ENCODE results near the gene RDX. TPM values are rescaled to one million over a fixed set of nuclear protein-coding genes. Genes with fewer than 3 reads are reported as not detected.

RDX gene
- total and polyA plus RNA-seq, 10 of the 15 experiments (the other 5 are each of a cell fraction or from before 2014, with no cell fraction given): 24.6 to 62.2 (median 47.8) TPM

DNA sequence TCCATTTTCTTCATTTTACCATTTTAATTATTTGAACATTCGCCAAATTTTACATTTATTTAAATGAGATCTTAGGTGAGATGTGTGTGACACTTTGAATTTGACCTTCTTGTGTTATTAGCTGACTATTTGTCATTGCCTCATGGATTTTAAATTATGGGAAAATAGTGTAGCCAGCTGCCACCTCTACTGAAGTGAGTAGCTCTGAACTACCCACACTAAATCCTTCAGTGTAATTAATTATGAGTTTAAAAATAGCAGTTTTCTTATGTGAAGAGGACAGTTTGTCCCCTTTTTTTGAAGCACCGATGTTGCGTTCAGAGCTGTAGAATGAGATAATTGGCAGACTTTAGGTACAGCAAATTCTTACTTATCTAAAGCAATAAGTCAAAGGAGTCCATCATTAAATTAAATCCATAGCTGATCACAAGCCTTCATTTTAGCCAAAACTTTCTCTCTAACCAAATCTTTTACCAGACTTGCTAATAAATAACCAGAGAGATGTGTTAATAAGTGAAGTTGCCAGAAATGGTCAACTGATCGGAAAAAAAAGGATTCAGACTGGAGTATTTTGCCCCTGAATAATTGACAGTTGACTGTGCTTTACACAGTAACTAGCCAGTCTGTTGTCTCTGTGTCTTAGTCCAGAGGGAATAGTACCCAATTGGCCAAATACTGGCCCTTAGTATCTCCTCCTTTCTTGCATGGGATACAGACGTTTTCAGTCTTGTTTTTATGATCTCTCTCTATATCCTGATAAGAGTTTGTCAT, 128.2 kb downstream of the RDX start:
- SMC1A ChIA-PET (ENCODE audit: uncharacterized antibody, unreplicated experiment): interaction anchor here (1.0 kb wide), 1 partner anchor 315 kb away, joined by 4 read pairs; no protein-coding TSS in a partner anchor
- RAD21 ChIA-PET (ENCODE audit: unreplicated experiment): interaction anchor here (0.6 to 1.6 kb wide), 2 partner anchors 12 to 208 kb away, joined by 3 to 4 read pairs; no protein-coding TSS in a partner anchor
- Histone ChIP-seq H3K36me3 (ENCODE audit: control insufficient read depth in 2 of 2, insufficient read depth in 2 of 2, low read length in 1 of 2) (peaks cover 3 to 9% of the 10 kb centered on the region in 2 experiments; a peak in 3 of 4 replicates), H3K27ac (ENCODE audit: control insufficient read depth, insufficient read depth) (no peak overlapping the region), H3K79me2 (ENCODE audit: control insufficient read depth, insufficient read depth, low read length) (no peaks in the 10 kb centered on the region), H3K4me1 (ENCODE audit: control insufficient read depth, insufficient read depth, low read length) (no peaks in the 10 kb centered on the region), H3K4me3 (no peak overlapping the region), H3K9me3 (replicated peaks; ENCODE audit: control insufficient read depth, insufficient read depth, low read length) (no peaks in the 10 kb centered on the region), H3K4me2 (ENCODE audit: control insufficient read depth, insufficient read depth) (no peak overlapping the region), H3K27me3 (replicated peaks in 1 of 2; ENCODE audit: control insufficient read depth in 2 of 2, insufficient read depth in 2 of 2, low read length in 1 of 2) (no peaks in the 10 kb centered on the region), H2AFZ (ENCODE audit: control insufficient read depth, low read depth, low read length) (no peak overlapping the region), H4K20me1 (ENCODE audit: control insufficient read depth, insufficient read depth) (peaks cover 2% of the 10 kb centered on the region; the same call in 1 of the 2 replicates), H3K9ac (ENCODE audit: control insufficient read depth, insufficient read depth, low read length) (no peak overlapping the region)
- DNase-seq (ENCODE audit: low read depth, low spot score) (no peak), ATAC-seq (no peak), FAIRE-seq (no peak)
- no TSS peak for BruUV-seq (replicated peaks)
- intact Hi-C loops (cut with micrococcal nuclease; ENCODE audit: unreplicated experiment): no loop called here
- TF ChIP-seq, protein P1, sequence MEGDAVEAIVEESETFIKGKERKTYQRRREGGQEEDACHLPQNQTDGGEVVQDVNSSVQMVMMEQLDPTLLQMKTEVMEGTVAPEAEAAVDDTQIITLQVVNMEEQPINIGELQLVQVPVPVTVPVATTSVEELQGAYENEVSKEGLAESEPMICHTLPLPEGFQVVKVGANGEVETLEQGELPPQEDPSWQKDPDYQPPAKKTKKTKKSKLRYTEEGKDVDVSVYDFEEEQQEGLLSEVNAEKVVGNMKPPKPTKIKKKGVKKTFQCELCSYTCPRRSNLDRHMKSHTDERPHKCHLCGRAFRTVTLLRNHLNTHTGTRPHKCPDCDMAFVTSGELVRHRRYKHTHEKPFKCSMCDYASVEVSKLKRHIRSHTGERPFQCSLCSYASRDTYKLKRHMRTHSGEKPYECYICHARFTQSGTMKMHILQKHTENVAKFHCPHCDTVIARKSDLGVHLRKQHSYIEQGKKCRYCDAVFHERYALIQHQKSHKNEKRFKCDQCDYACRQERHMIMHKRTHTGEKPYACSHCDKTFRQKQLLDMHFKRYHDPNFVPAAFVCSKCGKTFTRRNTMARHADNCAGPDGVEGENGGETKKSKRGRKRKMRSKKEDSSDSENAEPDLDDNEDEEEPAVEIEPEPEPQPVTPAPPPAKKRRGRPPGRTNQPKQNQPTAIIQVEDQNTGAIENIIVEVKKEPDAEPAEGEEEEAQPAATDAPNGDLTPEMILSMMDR (IDR thresholded peaks at IDR 0.05 in 2 of 3, conservative IDR thresholded peaks at IDR 0.05 in 1 of 3; ENCODE audit: control insufficient read depth in 2 of 3, extremely low read depth in 1 of 3, insufficient read depth in 1 of 3, low read depth in 3 of 3, low read length in 3 of 3): no peak
- TF ChIP-seq, protein P2, sequence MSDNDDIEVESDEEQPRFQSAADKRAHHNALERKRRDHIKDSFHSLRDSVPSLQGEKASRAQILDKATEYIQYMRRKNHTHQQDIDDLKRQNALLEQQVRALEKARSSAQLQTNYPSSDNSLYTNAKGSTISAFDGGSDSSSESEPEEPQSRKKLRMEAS (IDR thresholded peaks at IDR 0.05; ENCODE audit: low read depth, low read length): no peak
- TF ChIP-seq ZNF274 (IDR thresholded peaks at IDR 0.05; ENCODE audit: insufficient read depth, insufficient read length) (no peak), STAT1 (conservative IDR thresholded peaks at IDR 0.05) (no peak), NRF1 (conservative IDR thresholded peaks at IDR 0.05; ENCODE audit: low read depth, low read length) (no peak), ESRRA (IDR thresholded peaks at IDR 0.05; ENCODE audit: low read length) (no peak), ATF7 (IDR thresholded peaks at IDR 0.05; ENCODE audit: low read depth) (no peak), HDGF (IDR thresholded peaks at IDR 0.05) (no peak), SMAD5 (IDR thresholded peaks at IDR 0.05; ENCODE audit: low read depth) (no peak), ZNF622 (IDR thresholded peaks at IDR 0.05) (no peak), LARP7 (IDR thresholded peaks at IDR 0.05) (no peak), SREBF1 (IDR thresholded peaks at IDR 0.05; ENCODE audit: low read length) (no peak), NFYA (IDR thresholded peaks at IDR 0.05; ENCODE audit: borderline replicate concordance, low read depth, low read length) (no peak)
- TF ChIP-seq, protein P3, sequence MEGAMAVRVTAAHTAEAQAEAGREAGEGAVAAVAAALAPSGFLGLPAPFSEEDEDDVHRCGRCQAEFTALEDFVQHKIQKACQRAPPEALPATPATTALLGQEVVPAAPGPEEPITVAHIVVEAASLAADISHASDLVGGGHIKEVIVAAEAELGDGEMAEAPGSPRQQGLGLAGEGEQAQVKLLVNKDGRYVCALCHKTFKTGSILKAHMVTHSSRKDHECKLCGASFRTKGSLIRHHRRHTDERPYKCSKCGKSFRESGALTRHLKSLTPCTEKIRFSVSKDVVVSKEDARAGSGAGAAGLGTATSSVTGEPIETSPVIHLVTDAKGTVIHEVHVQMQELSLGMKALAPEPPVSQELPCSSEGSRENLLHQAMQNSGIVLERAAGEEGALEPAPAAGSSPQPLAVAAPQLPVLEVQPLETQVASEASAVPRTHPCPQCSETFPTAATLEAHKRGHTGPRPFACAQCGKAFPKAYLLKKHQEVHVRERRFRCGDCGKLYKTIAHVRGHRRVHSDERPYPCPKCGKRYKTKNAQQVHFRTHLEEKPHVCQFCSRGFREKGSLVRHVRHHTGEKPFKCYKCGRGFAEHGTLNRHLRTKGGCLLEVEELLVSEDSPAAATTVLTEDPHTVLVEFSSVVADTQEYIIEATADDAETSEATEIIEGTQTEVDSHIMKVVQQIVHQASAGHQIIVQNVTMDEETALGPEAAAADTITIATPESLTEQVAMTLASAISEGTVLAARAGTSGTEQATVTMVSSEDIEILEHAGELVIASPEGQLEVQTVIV (IDR thresholded peaks at IDR 0.05; ENCODE audit: borderline replicate concordance, partially characterized antibody): no peak
- TF ChIP-seq, protein P4, sequence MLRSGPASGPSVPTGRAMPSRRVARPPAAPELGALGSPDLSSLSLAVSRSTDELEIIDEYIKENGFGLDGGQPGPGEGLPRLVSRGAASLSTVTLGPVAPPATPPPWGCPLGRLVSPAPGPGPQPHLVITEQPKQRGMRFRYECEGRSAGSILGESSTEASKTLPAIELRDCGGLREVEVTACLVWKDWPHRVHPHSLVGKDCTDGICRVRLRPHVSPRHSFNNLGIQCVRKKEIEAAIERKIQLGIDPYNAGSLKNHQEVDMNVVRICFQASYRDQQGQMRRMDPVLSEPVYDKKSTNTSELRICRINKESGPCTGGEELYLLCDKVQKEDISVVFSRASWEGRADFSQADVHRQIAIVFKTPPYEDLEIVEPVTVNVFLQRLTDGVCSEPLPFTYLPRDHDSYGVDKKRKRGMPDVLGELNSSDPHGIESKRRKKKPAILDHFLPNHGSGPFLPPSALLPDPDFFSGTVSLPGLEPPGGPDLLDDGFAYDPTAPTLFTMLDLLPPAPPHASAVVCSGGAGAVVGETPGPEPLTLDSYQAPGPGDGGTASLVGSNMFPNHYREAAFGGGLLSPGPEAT (IDR thresholded peaks at IDR 0.05; ENCODE audit: low read depth): no peak
- in situ Hi-C loops (cut with MboI): no loop called here
- CTCF ChIA-PET: interaction anchor here (0.7 to 1.3 kb wide), 2 partner anchors 9 to 15 kb away, joined by 3 to 5 read pairs; no protein-coding TSS in a partner anchor
- WGBS (ENCODE audit: insufficient coverage, insufficient replicate concordance, low lambda C conversion rate, missing lambda C conversion rate): 71% methylated on average over 5 of the region's 5 CpGs
- POLR2A ChIA-PET: no interaction called here
